Kidney (tissue), 14 donors: ENCODE results near the gene KCNQ5. TPM values are rescaled to one million over a fixed set of nuclear protein-coding genes. Genes with fewer than 3 reads are reported as not detected.

Source experiments
- DNase-seq, 5 donors: peaks; one replicate each; pipeline ENCODE4 v3.0.0-alpha.2; 2013 to 2020
- FAIRE-seq: peaks from 2 replicates; lab custom pipeline; 2012; peaks lifted over from hg19 to GRCh38; lab: Jason Lieb, UNC
- H3K27ac ChIP-seq, 2 donors: one replicate each; pipeline ENCODE4 v1.7.0; 2013; ENCODE audit warnings: low read depth in 2 of 2, low read length in 2 of 2, inconsistent platforms in 1 of 2
- H3K27me3 ChIP-seq: one replicate; pipeline ENCODE4 v1.7.1; 2013; ENCODE audit warnings: low read length, inconsistent platforms; ENCODE audit not compliant: control insufficient read depth, insufficient read depth
- H3K36me3 ChIP-seq, 3 donors: one replicate each; pipeline versions ENCODE4 v1.7.0 to v1.7.1; 2013; ENCODE audit warnings: low read length in 3 of 3, control low read depth in 1 of 3, inconsistent platforms in 1 of 3; ENCODE audit not compliant: insufficient read depth in 3 of 3, control insufficient read depth in 2 of 3
- H3K4me1 ChIP-seq, 3 donors: one replicate each; pipeline versions ENCODE4 v1.7.0 to v1.7.1; 2013; ENCODE audit warnings: low read length in 3 of 3, inconsistent platforms in 1 of 3, low read depth in 1 of 3; ENCODE audit not compliant: control insufficient read depth in 2 of 3, insufficient read depth in 2 of 3
- H3K4me3 ChIP-seq, 3 donors: one replicate each; pipeline versions ENCODE4 v1.7.0 to v1.8.1; 2013; ENCODE audit warnings: low read length in 3 of 3, control low read depth in 1 of 3, inconsistent platforms in 1 of 3
- H3K9ac ChIP-seq, 3 donors: one replicate each; pipeline versions ENCODE4 v1.7.0 to v1.7.1; 2013; ENCODE audit warnings: low read length in 3 of 3, control low read depth in 1 of 3, inconsistent platforms in 1 of 3
- H3K9me3 ChIP-seq, 3 donors: one replicate each; pipeline versions ENCODE4 v1.7.0 to v1.7.1; 2013; ENCODE audit warnings: low read length in 3 of 3, control low read depth in 1 of 3, inconsistent platforms in 1 of 3; ENCODE audit not compliant: control insufficient read depth in 2 of 3, insufficient read depth in 1 of 3
- CTCF ChIP-seq: IDR thresholded peaks from 3 replicates; pipeline ENCODE4 v1.5.1; 2012; ENCODE audit warnings: mild to moderate bottlenecking, moderate library complexity, borderline replicate concordance; ENCODE audit not compliant: insufficient read depth; ENCODE audit errors: extremely low read depth
- intact Hi-C: fragments of 100-400 bp; cut with DNase I; formaldehyde crosslinking; loops from one replicate; pipeline ENCODE4 v1.11.1; 2022
- polyA plus RNA-seq: library from polyadenylated mRNA; stranded (reverse); fragments of 350-450 nt; fragmentation: Illumina TruSeq; extraction: RNeasy Lipid Tissue Mini Kit (QIAGEN cat#74804); gene quantifications from one replicate; pipeline ENCODE4 v1.2.3, GENCODE V29; 2014; ENCODE audit warnings: low read depth, low replicate concordance; ENCODE audit not compliant: insufficient read depth
- total RNA-seq: library from RNA; stranded (reverse); fragmentation: NEBNext Ultra II Directional; extraction: Animal tissue kit (Norgen Biotek cat#: 25700); gene quantifications from one replicate; pipeline ENCODE4 v1.2.1, GENCODE V29; 2021
- donor health status: control.
- donor health status: control.
- donor health status: control.
- donor health status: control.
- donor health status: control.
- donor health status: DM: yes; HTN: yes; CAD: no.
- donor health status: Normal renal cell carcinoma (clear cell type).

Gene KCNQ5
- total and polyA plus RNA-seq, 2 donors from 2014 or later, result 0.50 TPM; not detected in 1

DNA sequence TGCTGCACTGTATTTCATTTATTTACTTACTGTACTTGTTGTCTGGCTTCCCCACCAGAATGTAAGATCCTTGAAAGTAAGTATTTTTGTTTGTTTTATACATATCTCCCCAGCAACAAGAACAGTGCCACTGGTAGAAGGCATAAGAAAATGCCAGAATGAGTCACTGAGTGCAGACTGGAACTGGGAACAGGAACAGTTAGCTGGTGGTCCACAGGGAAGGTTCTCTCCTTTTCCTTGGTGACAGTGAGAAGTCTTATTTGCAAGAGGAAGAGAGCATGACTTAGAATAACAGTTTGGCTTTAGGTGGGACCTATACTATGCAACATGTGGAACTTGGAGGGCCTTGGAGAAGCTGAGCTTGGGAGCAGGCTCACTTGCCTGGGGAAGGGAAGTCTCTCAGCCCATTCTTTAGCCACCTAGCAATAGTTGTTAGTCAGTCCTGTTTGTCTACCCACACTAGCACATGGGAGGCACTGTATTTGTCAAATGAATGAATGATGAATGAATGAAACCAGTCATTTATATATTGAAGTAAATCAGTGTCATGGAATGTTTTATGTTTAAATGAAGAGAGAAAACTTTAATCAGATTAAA lies 203.5 kb downstream of the KCNQ5 start:
- no peak for FAIRE-seq
- Histone ChIP-seq H3K4me3 (no peak overlapping the region), H3K36me3 (no peaks in the 10 kb centered on the region), H3K27me3 (no peaks in the 10 kb centered on the region), H3K4me1 (no peaks in the 10 kb centered on the region), H3K9me3 (no peaks in the 10 kb centered on the region), H3K9ac (no peak overlapping the region), H3K27ac (no peak overlapping the region)
- no peak for TF ChIP-seq CTCF
- DNase-seq, result no peak
- intact Hi-C loops, result no loop called here

DNA sequence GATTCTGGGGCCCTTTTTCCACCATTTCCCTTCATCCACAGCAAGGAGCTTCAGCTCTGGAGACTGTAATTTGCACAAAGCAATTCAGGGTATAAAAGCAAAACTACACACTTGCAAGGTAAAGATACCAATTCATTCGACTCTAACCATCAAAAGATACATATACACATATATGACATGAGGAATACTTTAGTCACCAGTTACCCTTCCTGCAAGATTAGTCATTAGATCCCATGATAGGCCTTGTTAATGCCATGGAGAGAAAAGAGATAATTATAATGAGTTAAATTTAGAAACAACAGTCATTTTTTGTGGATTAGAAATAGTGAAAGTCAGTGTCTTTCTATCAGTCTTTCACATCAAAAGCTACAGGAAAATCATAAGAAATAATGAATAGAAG lies 204.2 kb downstream of the KCNQ5 start:
- FAIRE-seq, result no peak
- no peaks in the 10 kb centered on the region for H3K9me3 ChIP-seq

GRCh38 chr6:72826744-72827438 lies 205.0 kb downstream of the KCNQ5 start:
- Histone ChIP-seq H3K9ac (no peak overlapping the region), H3K27ac (no peak overlapping the region), H3K4me3 (no peak overlapping the region), H3K9me3 (no peaks in the 10 kb centered on the region), H3K36me3 (no peaks in the 10 kb centered on the region), H3K4me1 (no peaks in the 10 kb centered on the region), H3K27me3 (no peaks in the 10 kb centered on the region)
- TF ChIP-seq CTCF, result no peak
- no peak for DNase-seq
- intact Hi-C loops, result no loop called here
- FAIRE-seq, result no peak

More for the DNA sequence above, 204.2 kb downstream of the KCNQ5 start:
- no peak for TF ChIP-seq CTCF
- H3K27ac ChIP-seq, result no peak overlapping the region
- H3K9ac ChIP-seq, result no peak overlapping the region
- intact Hi-C loops, result no loop called here
- DNase-seq, result no peak
- no peaks in the 10 kb centered on the region for H3K4me1 ChIP-seq
- no peak overlapping the region for H3K4me3 ChIP-seq
- H3K36me3 ChIP-seq, result no peaks in the 10 kb centered on the region
- H3K27me3 ChIP-seq, result no peaks in the 10 kb centered on the region
